Spinal cord (tissue), 10 donors: Measurements from ENCODE around the gene POLD3. TPM values are rescaled to one million over a fixed set of nuclear protein-coding genes. Genes with fewer than 3 reads are reported as not detected.
"Not testable (repeated sequence)": the region's sequence is repeated elsewhere in the genome, so short reads cannot be mapped to it uniquely, and the experiment has no call there.

Experiments
- DNase-seq, 6 donors: peaks; one replicate each; pipeline versions ENCODE4 v3.0.0 to v3.0.0-alpha.2; 2013 to 2015; ENCODE audit warnings: low spot score in 6 of 6, low read depth in 4 of 6
- H3K27ac ChIP-seq: one replicate; pipeline ENCODE4 v1.5.1; 2013; ENCODE audit warnings: low read depth, low read length, control low read depth
- H3K27me3 ChIP-seq: one replicate; pipeline ENCODE4 v1.6.1; 2013; ENCODE audit warnings: low read length; ENCODE audit not compliant: control insufficient read depth, insufficient read depth
- H3K36me3 ChIP-seq: one replicate; pipeline ENCODE4 v1.6.1; 2013; ENCODE audit warnings: low read length; ENCODE audit not compliant: control insufficient read depth, insufficient read depth
- H3K4me1 ChIP-seq: one replicate; pipeline ENCODE4 v1.6.1; 2013; ENCODE audit warnings: low read length; ENCODE audit not compliant: control insufficient read depth, insufficient read depth
- H3K4me3 ChIP-seq: one replicate; pipeline ENCODE4 v1.5.1; 2013; ENCODE audit warnings: low read depth, low read length, control low read depth
- H3K9me3 ChIP-seq: one replicate; pipeline ENCODE4 v1.6.1; 2013; ENCODE audit warnings: low read length; ENCODE audit not compliant: control insufficient read depth, insufficient read depth
- WGBS: methylation state at CpG from one replicate; pipeline ENCODE4 v1.1.5; 2013; ENCODE audit warnings: missing lambda C conversion rate; ENCODE audit not compliant: insufficient coverage; 5-methylcytosine and 5-hydroxymethylcytosine counted together
- polyA plus RNA-seq, 2 donors: library from polyadenylated mRNA; unstranded; fragments of 120-200 nt; gene quantifications; one replicate each; pipeline ENCODE4 v1.2.1, GENCODE V29; 2013; ENCODE audit not compliant: insufficient read length in 2 of 2
- total RNA-seq, 2 donors: library from RNA; depleted of rRNA in 1 of 2; stranded (reverse); fragments of 120-200 nt in 1 of 2; fragments of >200 nt in 1 of 2; gene quantifications; one replicate each; pipeline versions ENCODE4 v1.2.3 to v1.2.4, GENCODE V29; 2013 to 2014
- donor health status: healthy.

POLD3 gene
- total and polyA plus RNA-seq, 4 donors = 15.5 to 17.7 (median 16.3) TPM

DNA sequence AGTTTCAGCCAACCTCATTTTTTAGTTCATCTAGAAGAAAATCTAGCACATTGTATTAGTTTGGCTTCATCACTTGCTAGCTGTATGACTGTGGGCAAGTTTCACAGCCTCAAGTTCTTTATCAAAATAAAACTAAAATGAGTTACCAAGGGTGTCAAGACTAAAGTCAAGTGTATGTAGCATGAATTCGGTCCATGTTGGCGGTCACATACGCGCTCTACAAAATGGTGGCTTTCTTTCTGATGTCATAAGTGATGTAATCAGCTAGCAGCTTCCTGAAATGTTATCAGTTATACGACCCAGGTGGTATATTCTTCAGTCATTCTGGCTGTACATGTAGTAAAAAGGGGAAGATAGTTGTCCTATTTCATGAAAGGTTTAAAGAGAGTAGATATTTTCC, 50.5 kb downstream of the POLD3 start:
- DNase-seq = no peak
- Histone ChIP-seq H3K27me3 (no peaks in the 10 kb centered on the region), H3K36me3 (no peaks in the 10 kb centered on the region), H3K4me1 (peaks cover 3% of the 10 kb centered on the region), H3K4me3 (no peak overlapping the region), H3K27ac (no peak overlapping the region), H3K9me3 (no peaks in the 10 kb centered on the region)
- no CpG with 5 or more reads among the region's 5 CpGs for WGBS

DNA sequence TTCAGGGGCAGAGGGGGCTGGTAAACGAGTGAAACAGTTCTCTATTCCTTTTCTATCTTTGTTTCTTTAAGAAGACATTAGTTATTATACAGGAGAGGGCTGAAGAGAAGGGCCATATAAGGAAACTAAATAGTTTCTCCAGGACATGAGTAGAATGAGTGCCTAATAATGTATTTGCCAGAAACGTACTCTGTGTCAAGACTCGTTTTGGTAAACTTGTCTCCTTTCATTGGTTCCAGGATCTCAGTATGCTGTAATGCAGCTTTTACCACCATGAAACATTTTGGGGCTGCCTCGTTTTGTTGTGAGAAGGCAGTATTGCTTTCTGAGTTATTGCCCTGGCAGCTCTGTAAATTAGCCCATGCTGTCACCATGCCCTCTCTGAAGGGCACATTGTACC, 51.7 kb downstream of the POLD3 start:
- no peaks in the 10 kb centered on the region for H3K9me3 ChIP-seq
- no peak overlapping the region for H3K27ac ChIP-seq
- no peaks in the 10 kb centered on the region for H3K36me3 ChIP-seq
- H3K4me1 ChIP-seq = peaks cover 3% of the 10 kb centered on the region
- no peaks in the 10 kb centered on the region for H3K27me3 ChIP-seq
- no peak overlapping the region for H3K4me3 ChIP-seq
- DNase-seq = peak in 1 of 6 donors; percentile 9
- 41% methylated on average over 3 of the region's 4 CpGs for WGBS

DNA sequence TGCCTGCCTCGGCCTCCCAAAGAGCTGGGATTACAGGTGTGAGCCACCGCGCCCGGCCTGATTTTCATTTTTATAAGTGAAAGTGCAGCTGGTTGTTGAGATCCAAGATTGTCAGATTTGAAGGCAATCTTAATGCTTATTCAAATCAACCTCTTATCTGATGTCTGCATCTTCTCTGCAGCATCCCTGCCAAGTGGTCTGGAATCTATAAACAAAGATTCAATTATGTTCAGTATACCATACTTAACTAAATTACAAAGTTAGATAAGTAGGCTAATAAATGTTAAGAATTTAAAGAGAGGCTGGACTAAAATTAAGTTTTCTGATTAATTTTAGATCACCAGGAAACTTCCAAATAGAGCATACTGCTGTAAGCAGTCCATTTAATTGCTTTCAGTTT, 53.8 kb downstream of the POLD3 start:
- no CpG with 5 or more reads among the region's 4 CpGs for WGBS
- no peak overlapping the region for H3K4me3 ChIP-seq

DNA sequence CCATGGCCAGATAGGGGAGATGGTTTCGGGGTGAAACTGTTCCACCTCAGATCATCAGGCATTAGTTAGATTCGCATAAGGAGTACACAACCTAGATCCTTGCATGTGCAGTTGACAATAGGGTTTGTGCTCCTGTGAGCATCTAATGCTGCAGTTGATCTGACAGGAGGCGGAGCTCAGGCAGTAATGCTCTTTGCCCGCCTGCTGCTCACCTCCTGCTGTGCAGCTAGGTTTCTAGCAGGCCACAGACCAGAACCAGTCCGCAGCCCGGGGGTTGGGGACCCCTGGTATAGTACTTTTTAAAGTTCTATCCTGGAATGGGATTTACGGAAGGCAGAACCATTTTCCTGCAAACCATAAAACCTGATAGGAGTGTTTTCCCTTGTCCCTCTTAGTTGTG, 54.6 kb downstream of the POLD3 start:
- H3K27ac ChIP-seq = no peak overlapping the region
- no peaks in the 10 kb centered on the region for H3K9me3 ChIP-seq
- no peak for DNase-seq
- H3K36me3 ChIP-seq = no peaks in the 10 kb centered on the region
- no peaks in the 10 kb centered on the region for H3K27me3 ChIP-seq
- WGBS = 98% methylated on average over 3 of the region's 7 CpGs
- H3K4me3 ChIP-seq = no peak overlapping the region
- H3K4me1 ChIP-seq = peaks cover under 1% of the 10 kb centered on the region

More for the DNA sequence above, 53.8 kb downstream of the POLD3 start:
- H3K27me3 ChIP-seq = no peaks in the 10 kb centered on the region
- no peaks in the 10 kb centered on the region for H3K36me3 ChIP-seq
- DNase-seq = no peak
- H3K9me3 ChIP-seq = no peaks in the 10 kb centered on the region
- peaks cover 3% of the 10 kb centered on the region for H3K4me1 ChIP-seq
- no peak overlapping the region for H3K27ac ChIP-seq

DNA sequence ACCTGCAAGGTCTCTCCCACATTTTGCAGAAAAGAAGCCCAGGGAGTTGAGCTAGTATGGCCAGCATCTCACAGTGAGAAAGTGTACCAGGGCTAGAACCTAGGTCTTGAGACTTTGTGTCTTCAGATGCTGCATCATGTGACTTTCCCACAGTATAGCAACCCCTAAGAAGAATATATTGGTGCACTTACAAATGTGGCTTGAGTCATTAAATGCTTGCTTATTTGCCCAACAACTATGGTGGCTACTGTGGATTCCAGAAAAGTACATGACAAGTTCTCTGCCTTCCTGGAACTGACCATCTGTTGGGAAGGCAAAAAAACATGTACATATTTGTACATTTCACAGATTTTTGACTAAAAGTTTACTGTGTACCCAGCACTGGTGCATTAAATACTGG, 55.0 kb downstream of the POLD3 start:
- H3K36me3 ChIP-seq = no peaks in the 10 kb centered on the region
- no peak overlapping the region for H3K4me3 ChIP-seq
- no peaks in the 10 kb centered on the region for H3K4me1 ChIP-seq
- H3K9me3 ChIP-seq = no peaks in the 10 kb centered on the region
- no peak for DNase-seq
- H3K27ac ChIP-seq = no peak overlapping the region
- no peaks in the 10 kb centered on the region for H3K27me3 ChIP-seq

DNA sequence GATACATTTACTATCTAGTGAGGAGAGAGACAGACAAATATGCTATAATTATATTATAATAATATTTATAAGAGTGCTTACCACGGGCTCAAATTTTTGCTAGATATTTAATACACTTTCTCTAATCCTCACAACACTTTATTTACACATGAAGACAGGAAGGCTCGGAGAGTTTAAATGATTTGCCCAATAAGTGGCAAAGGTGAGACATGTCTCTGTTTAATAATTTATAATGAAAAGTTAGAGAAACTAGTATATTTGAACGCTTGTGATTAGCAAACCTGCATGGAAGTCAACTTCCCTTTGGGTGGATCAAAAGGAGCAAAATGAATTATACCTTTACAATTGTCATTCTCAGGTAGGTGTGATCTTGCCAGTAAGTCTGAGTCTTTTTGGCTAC, 55.4 kb downstream of the POLD3 start:
- H3K36me3 ChIP-seq = no peaks in the 10 kb centered on the region
- no peak for DNase-seq
- H3K9me3 ChIP-seq = no peaks in the 10 kb centered on the region
- H3K27me3 ChIP-seq = no peaks in the 10 kb centered on the region
- no peak overlapping the region for H3K27ac ChIP-seq
- H3K4me3 ChIP-seq = no peak overlapping the region
- no peaks in the 10 kb centered on the region for H3K4me1 ChIP-seq
- WGBS = no CpG with 5 or more reads among the region's 3 CpGs

DNA sequence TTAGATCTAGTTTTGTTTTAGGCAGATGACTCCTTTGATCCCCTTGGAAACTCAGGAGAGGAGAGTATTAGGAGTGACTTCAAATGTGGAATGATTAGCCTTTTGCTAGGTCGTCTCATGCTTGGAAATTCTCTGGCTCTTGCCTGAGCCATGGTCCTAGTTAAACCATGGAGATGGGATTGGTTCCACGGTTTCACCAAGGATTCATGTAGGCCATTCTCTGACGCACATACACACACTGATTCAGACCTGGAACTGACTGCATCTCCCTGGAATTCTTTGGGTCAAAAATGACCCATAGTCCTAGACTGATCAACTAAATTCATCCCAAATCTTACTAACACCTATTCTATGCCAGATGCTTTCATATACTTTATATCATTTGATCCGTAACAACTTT, 56.5 kb downstream of the POLD3 start:
- H3K4me1 ChIP-seq = no peaks in the 10 kb centered on the region
- no peaks in the 10 kb centered on the region for H3K9me3 ChIP-seq
- H3K27me3 ChIP-seq = no peaks in the 10 kb centered on the region
- WGBS = 92% methylated on average over 3 of the region's 4 CpGs
- no peaks in the 10 kb centered on the region for H3K36me3 ChIP-seq
- no peak overlapping the region for H3K27ac ChIP-seq
- DNase-seq = no peak
- no peak overlapping the region for H3K4me3 ChIP-seq

DNA sequence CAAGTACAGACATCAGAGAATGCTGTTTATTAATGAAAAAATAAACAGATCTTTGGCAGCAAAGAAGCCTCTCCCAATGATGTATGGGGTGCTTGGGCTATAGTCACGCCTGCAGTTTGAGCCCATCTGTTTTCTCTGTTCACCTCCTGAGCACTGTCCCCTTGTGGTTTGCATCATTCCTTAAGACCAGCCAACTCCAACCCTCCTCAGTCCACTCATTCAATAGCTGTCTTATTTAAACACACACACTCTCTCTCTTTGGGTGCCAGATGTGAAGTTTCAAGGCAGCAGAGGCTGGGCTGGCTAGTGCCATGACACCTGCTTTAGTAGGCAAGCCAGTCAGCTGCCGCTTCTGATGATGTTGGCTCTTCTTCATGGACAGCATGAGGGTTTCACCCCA, 58.1 kb downstream of the POLD3 start:
- WGBS = 45% methylated on average over 2 of the region's 2 CpGs
- H3K4me3 ChIP-seq = no peak overlapping the region
- no peaks in the 10 kb centered on the region for H3K36me3 ChIP-seq
- H3K27ac ChIP-seq = no peak overlapping the region
- H3K27me3 ChIP-seq = no peaks in the 10 kb centered on the region
- H3K4me1 ChIP-seq = no peaks in the 10 kb centered on the region
- H3K9me3 ChIP-seq = no peaks in the 10 kb centered on the region
- DNase-seq = peak in 2 of 6 donors; percentile 17 to 26

DNA sequence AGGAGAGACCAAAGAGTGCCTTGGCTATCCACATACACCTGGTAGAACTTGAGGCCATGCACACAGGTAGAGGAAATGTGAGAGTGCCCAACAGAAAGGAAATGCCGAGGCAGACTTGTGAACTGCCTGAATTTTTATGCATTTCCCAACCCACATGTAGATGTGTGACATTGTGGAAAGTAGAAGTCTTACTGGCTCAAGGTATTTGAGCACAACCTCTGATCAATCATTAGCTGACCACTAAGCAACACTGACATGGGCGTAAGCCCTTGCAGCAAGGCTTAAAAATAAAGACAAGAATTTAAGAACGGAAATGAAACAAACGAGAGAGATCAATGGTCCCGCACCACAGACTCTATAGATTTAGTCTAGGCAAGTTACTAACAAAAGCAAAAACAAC, 62.6 kb downstream of the POLD3 start:
- no peak for DNase-seq
- Histone ChIP-seq H3K27me3 (no peaks in the 10 kb centered on the region), H3K27ac (no peak overlapping the region), H3K4me1 (no peaks in the 10 kb centered on the region), H3K36me3 (no peaks in the 10 kb centered on the region), H3K9me3 (no peaks in the 10 kb centered on the region), H3K4me3 (no peak overlapping the region)
- WGBS = 100% methylated on average over 1 of the region's 5 CpGs

DNA sequence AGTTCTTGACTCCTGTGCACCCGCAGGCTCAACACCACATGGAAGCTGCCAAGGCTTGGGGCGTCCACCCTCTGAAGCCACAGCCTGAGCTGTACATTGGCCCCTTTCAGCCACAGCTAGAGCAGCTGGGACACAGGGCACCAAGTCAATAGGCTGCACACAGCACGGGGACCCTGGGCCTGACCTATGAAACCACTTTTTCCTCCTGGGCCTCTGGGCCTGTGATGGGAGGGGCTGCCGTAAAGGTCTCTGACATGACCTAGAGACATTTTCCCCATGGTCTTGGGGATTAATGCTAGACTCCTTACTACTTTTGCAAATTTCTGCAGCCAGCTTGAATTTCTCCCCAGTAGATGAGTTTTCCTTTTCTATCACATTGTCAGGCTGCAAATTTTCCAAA, 66.7 kb downstream of the POLD3 start:
- not testable (repeated sequence) for DNase-seq, H3K36me3 ChIP-seq, H3K4me3 ChIP-seq, H3K27me3 ChIP-seq, H3K4me1 ChIP-seq, H3K9me3 ChIP-seq, H3K27ac ChIP-seq
- 67% methylated on average over 3 of the region's 4 CpGs for WGBS
